ENCODE results near the gene RSPO4.

DNA sequence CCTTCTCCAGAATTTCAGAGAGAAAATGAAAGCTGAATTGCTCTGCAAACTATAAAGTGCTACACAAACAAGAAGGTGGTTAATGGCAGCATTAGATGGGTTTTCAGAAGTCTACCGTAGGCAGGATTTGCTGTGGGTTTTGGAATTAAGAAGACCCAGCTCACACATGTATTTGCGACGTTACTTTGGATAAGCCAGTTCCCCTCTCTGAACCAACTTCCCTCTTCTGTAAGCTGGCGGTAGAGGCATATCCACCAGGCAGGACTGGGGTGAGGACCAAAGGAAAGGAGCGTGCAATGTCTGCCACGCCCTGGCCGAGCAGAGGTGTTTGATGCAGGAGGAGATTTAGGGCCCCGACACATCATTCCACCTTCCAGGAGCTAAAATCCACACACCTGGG is 6.9 kb downstream of the RSPO4 start:
- TF ChIP-seq, protein P1, sequence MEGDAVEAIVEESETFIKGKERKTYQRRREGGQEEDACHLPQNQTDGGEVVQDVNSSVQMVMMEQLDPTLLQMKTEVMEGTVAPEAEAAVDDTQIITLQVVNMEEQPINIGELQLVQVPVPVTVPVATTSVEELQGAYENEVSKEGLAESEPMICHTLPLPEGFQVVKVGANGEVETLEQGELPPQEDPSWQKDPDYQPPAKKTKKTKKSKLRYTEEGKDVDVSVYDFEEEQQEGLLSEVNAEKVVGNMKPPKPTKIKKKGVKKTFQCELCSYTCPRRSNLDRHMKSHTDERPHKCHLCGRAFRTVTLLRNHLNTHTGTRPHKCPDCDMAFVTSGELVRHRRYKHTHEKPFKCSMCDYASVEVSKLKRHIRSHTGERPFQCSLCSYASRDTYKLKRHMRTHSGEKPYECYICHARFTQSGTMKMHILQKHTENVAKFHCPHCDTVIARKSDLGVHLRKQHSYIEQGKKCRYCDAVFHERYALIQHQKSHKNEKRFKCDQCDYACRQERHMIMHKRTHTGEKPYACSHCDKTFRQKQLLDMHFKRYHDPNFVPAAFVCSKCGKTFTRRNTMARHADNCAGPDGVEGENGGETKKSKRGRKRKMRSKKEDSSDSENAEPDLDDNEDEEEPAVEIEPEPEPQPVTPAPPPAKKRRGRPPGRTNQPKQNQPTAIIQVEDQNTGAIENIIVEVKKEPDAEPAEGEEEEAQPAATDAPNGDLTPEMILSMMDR (optimal IDR thresholded peaks at IDR 0.05 in 1 of 3, IDR thresholded peaks at IDR 0.05 in 1 of 3, conservative IDR thresholded peaks at IDR 0.05 in 1 of 3; ENCODE audit: extremely low read depth in 1 of 3, insufficient read depth in 2 of 3, low read length in 3 of 3) = no peak
- TF ChIP-seq EZH2 (IDR thresholded peaks at IDR 0.05; ENCODE audit: low read length) = no peak

All from keratinocyte (primary cell).